Esophagus mucosa (tissue), 1 donor: ENCODE results near the gene TJP2. TPM values are rescaled to one million over a fixed set of nuclear protein-coding genes. Genes with fewer than 3 reads are reported as not detected.

Experiments
- ATAC-seq: fragments of 200-7000 bp; cut with Tn5 transposase; one replicate; pipeline ENCODE4 v1.9.1; 2020
- total RNA-seq: library from RNA; stranded (reverse); gene quantifications from one replicate; pipeline ENCODE4 v1.2.4, GENCODE V29; 2023
- donor health status: DM: yes; HTN: yes; CAD: no.

The TJP2 gene
- 113 TPM for total RNA-seq

GRCh38 chr9:69173891-69174615, at the start of gene TJP2:
TJP2 (plus strand) TSS chr9:69174277; CDS start chr9:69174373, 96 bp downstream.
- ATAC-seq = peak; percentile 44

GRCh38 chr9:69130456-69131441, 43.3 kb upstream of the TJP2 start:
- ATAC-seq = peak; percentile 56

GRCh38 chr9:69131682-69132081, 42.4 kb upstream of the TJP2 start:
- peak; percentile 93 for ATAC-seq

GRCh38 chr9:69132361-69132760, 41.7 kb upstream of the TJP2 start:
- no peak for ATAC-seq

GRCh38 chr9:69134412-69134811, 39.7 kb upstream of the TJP2 start:
- ATAC-seq = no peak

GRCh38 chr9:69136185-69136584, 37.9 kb upstream of the TJP2 start:
- no peak for ATAC-seq

- ATAC-seq = no peak
Observed at GRCh38 chr9:69136779-69137178, 37.3 kb upstream of the TJP2 start.

- ATAC-seq = no peak
Observed at GRCh38 chr9:69137311-69137710, 36.8 kb upstream of the TJP2 start.

- ATAC-seq = no peak
Observed at GRCh38 chr9:69139596-69139995, 34.5 kb upstream of the TJP2 start.

- peak; percentile 10 for ATAC-seq
Observed at GRCh38 chr9:69140123-69140735, 33.8 kb upstream of the TJP2 start.

GRCh38 chr9:69141851-69142250, 32.2 kb upstream of the TJP2 start:
- ATAC-seq = no peak

GRCh38 chr9:69143291-69143690, 30.8 kb upstream of the TJP2 start:
- no peak for ATAC-seq

GRCh38 chr9:69145144-69145715, 28.8 kb upstream of the TJP2 start:
- no peak for ATAC-seq

GRCh38 chr9:69147041-69147834, 26.8 kb upstream of the TJP2 start:
- no peak for ATAC-seq

GRCh38 chr9:69149321-69149807, 24.7 kb upstream of the TJP2 start:
- no peak for ATAC-seq

- ATAC-seq = no peak
Observed at GRCh38 chr9:69151506-69151905, 22.6 kb upstream of the TJP2 start.

GRCh38 chr9:69153707-69154521, 20.2 kb upstream of the TJP2 start:
- ATAC-seq = no peak

GRCh38 chr9:69155341-69156030, 18.6 kb upstream of the TJP2 start:
- ATAC-seq = peak; percentile 49

- no peak for ATAC-seq
Observed at GRCh38 chr9:69157751-69158466, 16.2 kb upstream of the TJP2 start.

- ATAC-seq = no peak
Observed at GRCh38 chr9:69158471-69158870, 15.6 kb upstream of the TJP2 start.
